NCI-H226 (cell line): ENCODE data around the gene ZNF367.
"Not testable (repeated sequence)": the region's sequence is repeated elsewhere in the genome, so short reads cannot be mapped to it uniquely, and the experiment has no call there.

ENCODE experiments used
- DNase-seq: peaks from one replicate; pipeline ENCODE4 v3.0.0-alpha.2; 2015

ZNF367 gene

DNA sequence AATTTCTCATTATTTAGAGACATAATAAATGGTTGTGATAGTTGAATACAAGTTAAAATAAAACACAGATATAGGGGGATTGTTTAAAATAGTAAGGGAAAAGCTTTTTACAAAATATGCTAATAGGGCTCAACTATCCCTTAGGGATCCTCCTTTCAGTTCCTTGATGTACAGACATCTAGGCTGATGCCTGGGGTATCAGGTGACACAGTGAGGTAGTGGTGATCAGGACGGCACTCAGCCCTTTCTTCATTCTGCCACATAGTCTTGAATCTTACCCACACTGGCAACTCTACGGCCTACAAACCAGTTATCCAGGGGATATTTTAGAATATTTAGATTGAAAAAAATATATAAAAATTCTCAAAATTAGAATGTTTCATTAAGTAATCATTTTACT is 22.2 kb downstream of the ZNF367 start:
- DNase-seq, result no peak

DNA sequence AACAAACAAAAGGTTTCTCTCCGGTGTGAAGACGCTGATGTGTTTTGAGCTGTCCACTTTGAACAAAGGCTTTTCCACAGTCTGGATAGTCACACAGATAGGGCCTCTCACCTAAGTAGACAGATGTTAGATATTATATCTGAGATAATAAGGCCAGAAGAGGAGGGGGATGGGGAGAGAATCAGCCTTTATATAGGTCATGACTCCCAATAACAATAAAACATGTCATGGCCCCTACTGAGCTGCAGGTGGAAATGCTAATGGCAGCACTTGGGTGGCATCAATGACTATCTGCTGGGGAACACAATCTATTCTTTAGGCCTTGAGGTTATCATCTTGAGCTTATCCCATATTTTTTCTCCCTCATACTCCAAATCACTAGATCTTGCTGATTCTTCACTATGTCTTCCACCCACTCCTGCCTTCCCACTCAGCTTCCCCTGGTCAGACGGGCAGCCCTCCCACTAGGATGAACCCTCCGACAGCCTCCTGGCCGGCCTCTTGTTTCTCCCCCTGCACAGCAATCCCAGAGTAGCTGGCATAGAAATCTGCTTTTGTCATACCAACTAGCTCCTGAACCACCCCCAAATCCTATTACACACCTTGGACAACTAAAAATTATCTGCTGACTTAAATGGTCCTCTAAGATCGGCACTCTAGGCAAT is 23.2 kb downstream of the ZNF367 start:
- DNase-seq, result no peak

GRCh38 chr9:96392263-96392662 is 25.9 kb downstream of the ZNF367 start:
- no peak for DNase-seq

GRCh38 chr9:96391021-96391765 is 27.0 kb downstream of the ZNF367 start:
- DNase-seq, result no peak

- no peak for DNase-seq
Measured at GRCh38 chr9:96388144-96388543, 30.0 kb downstream of the ZNF367 start.

DNA sequence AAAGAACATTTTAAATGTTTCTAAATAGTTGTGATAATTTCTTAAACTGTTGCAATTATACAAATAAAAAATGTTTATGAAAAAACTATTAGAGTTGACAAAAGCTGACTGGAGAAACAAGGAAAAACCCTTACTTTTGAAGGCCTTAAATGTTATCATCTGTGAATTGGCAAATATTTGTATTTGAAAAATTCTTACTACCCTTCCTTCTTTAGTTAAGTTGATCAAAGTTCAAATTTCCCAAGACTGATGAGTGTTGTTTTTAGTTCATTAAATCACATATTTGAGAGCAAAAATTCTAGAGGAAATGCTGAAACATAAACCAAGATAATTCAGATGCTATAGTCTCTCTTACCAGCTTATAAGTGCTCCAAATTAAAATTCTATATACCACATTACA is 32.0 kb downstream of the ZNF367 start:
- no peak for DNase-seq

DNA sequence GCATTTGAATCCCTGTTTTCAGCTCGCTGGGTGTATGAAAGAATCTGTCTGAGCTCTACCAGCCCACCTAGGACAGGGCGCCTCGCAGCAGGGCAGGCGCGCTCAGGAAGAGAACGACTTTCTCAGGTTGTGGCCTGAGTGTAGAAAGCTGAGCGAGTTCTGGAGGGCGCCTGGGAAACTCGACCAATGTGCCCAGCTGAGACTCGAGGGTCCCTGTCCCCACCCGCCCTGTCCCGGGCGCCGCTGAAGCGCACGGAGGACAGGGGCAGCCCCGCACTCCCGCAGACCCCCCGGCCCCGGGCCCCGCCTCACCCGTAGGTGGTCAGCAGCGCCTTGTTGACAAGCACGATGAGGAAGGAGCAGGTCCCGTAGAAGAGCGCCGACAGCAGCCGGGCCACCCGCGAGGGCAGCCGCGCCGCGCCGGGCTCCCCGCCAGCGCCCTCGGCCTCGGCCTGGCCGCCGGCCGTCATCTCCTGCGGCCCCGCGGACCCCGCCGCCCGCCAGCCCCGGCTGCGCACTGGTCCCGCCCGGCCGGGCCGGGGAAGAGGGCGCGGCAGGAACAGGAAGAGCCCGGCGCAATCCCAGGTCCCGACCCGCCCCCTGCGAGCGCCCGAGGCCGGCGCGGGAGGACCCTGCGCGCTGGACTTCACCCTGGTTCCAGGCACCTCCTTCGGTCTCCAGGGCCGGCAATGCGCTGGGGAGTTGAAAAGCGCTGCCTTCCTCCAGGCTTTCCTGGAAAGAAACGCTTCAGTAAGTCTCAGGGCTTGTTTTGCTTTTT is 34.8 kb downstream of the ZNF367 start, which contains the start of gene SLC35D2:
Gene SLC35D2 (minus strand): TSS at position 547 of the 778 bp plus-strand sequence. CDS start 77 bp downstream, at position 470.
- DNase-seq, result peak; percentile 67

GRCh38 chr9:96382839-96383164 is 35.4 kb downstream of the ZNF367 start:
- no peak for DNase-seq

GRCh38 chr9:96382175-96382574 is 36.0 kb downstream of the ZNF367 start:
- DNase-seq, result no peak

- no peak for DNase-seq
Measured at GRCh38 chr9:96381696-96382095, 36.5 kb downstream of the ZNF367 start.

DNA sequence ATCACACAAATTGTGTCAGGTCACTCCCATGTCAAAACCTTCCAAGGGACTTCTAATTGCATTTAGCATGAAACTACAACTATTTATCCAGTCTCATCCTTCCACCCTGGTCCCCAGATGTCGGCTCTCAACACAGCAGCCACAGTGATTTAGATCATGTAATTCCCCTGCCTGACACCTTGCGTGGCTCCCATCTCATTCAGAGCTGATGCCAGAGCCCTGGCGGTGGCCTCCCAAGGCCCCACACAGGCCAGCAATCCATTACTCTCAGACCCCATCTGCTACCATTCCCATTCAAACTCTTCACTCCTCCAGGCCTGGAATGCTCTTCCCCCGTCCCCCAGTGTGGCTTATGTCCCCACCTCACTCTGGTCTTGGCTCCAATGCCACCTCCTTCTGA is 37.0 kb downstream of the ZNF367 start:
- DNase-seq, result no peak

GRCh38 chr9:96379461-96379860 is 38.7 kb downstream of the ZNF367 start:
- no peak for DNase-seq

- no peak for DNase-seq
Measured at GRCh38 chr9:96378187-96378586, 40.0 kb downstream of the ZNF367 start.

- DNase-seq, result peak; percentile 32
Measured at GRCh38 chr9:96376891-96377874, 41.0 kb downstream of the ZNF367 start.

- DNase-seq, result not testable (repeated sequence)
Measured at GRCh38 chr9:96375507-96375906, 42.7 kb downstream of the ZNF367 start.

- no peak for DNase-seq
Measured at GRCh38 chr9:96367943-96368342, 50.2 kb downstream of the ZNF367 start.

DNA sequence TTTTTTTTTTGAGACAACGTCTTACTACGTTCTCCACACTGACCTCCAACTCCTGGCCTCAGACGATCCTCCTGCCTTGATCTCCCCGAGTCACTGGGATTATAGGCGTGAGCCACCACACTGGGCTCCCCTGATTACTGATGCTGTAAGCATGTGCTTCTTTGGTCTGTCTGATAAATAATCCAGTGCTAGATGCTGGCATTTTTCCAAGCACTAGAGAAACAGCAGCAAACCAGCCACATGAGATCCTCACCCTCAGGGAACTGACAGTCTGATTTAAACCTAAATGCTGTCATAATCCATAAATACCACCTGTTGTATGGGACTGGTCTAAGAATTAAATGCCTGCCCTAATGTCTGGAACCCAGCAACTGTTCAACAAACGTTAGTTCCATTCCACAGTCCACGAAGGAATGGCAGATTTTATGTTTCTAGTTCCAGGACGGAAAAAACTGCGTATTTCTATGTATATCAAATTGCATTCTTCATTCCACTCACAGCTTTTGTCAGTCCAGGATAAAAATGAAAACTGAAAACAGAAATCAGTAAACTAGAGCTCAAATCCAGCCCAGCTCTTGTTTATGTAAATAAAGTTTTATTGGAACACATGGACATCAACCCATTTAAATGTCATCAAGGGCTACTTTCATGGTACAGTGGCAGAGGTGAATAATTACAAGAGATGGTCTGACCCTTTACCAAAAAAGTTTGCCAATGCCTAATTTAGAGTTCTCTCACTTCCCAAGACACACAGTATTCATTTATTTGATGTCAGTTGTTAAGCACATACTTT is 54.8 kb downstream of the ZNF367 start:
- no peak for DNase-seq

DNA sequence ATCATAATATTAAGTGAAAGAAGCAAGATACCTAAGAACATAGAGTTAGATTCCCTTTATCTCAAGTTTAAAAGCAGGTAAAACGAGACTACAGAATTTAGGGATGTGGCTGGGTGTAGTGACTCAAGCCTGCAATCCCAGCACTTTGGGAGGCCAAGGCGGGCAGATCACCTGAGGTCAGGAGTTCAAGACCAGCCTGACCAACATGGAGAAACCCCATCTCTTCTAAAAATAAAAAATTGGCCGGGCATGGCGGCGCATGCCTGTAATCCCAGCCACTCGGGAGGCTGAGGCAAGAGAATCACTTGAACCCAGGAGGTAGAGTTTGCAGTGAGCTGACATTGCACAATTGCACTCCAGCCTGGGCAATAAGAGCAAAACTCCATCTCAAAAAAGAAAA is 56.1 kb downstream of the ZNF367 start:
- not testable (repeated sequence) for DNase-seq

DNA sequence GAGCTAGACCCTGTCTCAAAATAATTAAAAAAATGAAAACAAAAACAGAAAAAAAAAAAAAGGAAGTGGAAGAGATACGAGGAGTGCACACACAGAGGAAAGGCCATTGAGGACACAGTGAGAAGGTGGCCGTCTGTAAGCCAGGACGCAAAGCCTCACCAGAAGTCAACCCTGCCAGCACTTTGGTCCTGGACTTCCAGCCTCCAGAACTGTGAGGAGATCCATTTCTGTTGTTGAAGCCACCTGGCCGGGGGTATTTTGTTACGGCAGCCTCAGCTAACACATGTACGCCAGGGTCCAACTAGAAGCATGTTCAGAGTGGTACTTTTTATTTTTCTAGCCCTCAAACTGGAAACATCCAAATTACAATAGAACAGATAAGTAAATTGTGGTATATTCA is 56.5 kb downstream of the ZNF367 start:
- DNase-seq, result no peak

GRCh38 chr9:96360976-96361375 is 57.2 kb downstream of the ZNF367 start:
- DNase-seq, result no peak

- DNase-seq, result not testable (repeated sequence)
Measured at GRCh38 chr9:96360523-96360922, 57.6 kb downstream of the ZNF367 start.

DNA sequence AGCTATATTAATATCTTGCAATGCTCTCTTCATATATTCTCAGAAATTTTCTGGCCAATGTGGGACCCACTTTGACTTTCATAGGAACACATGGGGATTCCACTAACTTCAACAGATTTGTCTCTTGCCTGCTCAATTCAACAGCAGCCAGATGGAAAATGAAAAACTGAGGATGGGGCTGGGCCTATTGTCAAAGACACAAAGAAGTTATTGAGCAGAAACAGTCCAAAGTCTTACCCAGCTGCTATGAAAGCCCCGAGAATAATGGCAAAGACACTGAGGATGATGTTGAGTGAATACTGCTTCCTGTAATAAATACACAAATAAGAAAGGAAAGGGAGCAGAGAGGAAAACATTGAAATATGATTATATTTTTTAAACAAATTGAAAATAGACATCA is 67.3 kb downstream of the ZNF367 start:
- no peak for DNase-seq
